Left ventricle myocardium inferior (tissue), 1 donor: ENCODE measurements around the gene NOL12. TPM values are rescaled to one million over a fixed set of nuclear protein-coding genes. Genes with fewer than 3 reads are reported as not detected.

Experiments used
- DNase-seq: peaks from one replicate; pipeline ENCODE4 v3.0.0-alpha.2; 2020
- H3K27ac ChIP-seq: fragments of 200-600 bp; replicated peaks from 2 replicates; pipeline ENCODE4 v1.8.0; 2021
- H3K27me3 ChIP-seq: fragments of 200-600 bp; 2 replicates; pipeline ENCODE4 v1.8.0; 2021; ENCODE audit warnings: low read depth
- H3K36me3 ChIP-seq: fragments of 200-600 bp; 2 replicates; pipeline ENCODE4 v1.8.0; 2021
- H3K4me1 ChIP-seq: fragments of 200-600 bp; 2 replicates; pipeline ENCODE4 v1.8.0; 2021
- H3K4me3 ChIP-seq: fragments of 200-600 bp; 2 replicates; pipeline ENCODE4 v1.8.0; 2021; ENCODE audit warnings: mild to moderate bottlenecking, moderate library complexity
- H3K9me3 ChIP-seq: fragments of 200-600 bp; replicated peaks from 2 replicates; pipeline ENCODE4 v1.8.0; 2021
- intact Hi-C: fragments of 100-400 bp; cut with micrococcal nuclease; formaldehyde crosslinking; loops from one replicate; pipeline ENCODE4 v1.11.0; 2022
- total RNA-seq: library from RNA; stranded (reverse); fragmentation: NEBNext Ultra II Directional; extraction: Animal tissue kit (Norgen Biotek cat#: 25700); gene quantifications from one replicate; pipeline ENCODE4 v1.2.1, GENCODE V29; 2021
- TF ChIP-seq, protein P1 (sequence below): fragments of 200-600 bp; IDR thresholded peaks from 2 replicates; pipeline ENCODE4 v1.8.0; 2021; ENCODE audit warnings: antibody characterized with exemption, mild to moderate bottlenecking, borderline replicate concordance
- donor health status: DM: no; HTN: yes; CAD: no; lungs with severe emphysema.

NOL12 gene
- total RNA-seq, 1 donor from 2014 or later = 12.8 TPM

DNA sequence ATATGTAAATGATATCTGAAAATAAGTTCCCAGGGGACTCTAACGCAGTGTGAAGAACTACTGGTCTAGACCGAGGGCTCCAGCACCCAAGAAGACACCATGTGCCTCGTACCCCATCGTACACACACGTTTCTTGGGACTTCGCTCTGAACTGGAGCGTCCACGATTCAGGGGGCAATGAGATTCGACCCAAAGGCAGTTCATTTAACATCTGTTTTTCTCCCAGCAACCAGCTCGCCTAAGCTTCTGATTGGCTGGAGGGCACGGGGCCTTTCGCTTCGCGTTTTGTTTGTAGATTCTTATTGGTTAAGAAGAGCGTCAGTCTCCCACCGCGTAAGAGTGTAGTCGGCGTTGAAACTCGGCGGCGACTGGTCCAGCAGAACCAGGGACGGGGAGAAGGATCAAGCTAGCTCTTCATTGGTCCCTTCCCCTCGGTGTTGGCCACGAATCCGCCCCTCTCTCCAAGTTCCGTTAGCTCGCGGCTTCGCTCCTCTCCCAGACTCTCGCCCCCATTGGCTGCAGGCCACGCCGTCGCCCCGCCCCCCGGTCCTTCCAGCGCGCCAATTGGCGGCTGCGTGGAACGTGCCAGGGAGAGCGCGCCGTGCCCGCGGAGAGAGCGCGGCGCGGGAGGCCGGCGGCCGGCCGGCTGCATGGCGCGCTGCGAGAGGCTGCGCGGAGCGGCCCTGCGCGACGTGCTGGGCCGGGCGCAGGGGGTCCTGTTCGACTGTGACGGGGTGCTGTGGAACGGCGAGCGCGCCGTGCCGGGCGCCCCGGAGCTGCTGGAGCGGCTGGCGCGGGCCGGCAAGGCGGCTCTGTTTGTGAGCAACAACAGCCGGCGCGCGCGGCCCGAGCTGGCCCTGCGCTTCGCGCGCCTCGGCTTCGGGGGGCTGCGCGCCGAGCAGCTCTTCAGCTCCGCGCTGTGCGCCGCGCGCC is 27.7 kb upstream of the NOL12 start, which contains the start of gene PDXP:
Gene PDXP, plus strand, starts transcription at position 591 of the 933 bp plus-strand sequence. Its CDS starts 60 bp downstream, at position 651.
- Histone ChIP-seq H3K27me3 (no peaks in the 10 kb centered on the region), H3K36me3 (no peaks in the 10 kb centered on the region), H3K27ac (peak within 1 kb of the TSS; percentile 86), H3K9me3 (no peaks in the 10 kb centered on the region), H3K4me1 (peaks cover 45% of the 10 kb centered on the region), H3K4me3 (peak within 1 kb of the TSS; percentile 74)
- intact Hi-C loops = no loop called here
- DNase-seq = peak; percentile 99
- TF ChIP-seq, protein P1, sequence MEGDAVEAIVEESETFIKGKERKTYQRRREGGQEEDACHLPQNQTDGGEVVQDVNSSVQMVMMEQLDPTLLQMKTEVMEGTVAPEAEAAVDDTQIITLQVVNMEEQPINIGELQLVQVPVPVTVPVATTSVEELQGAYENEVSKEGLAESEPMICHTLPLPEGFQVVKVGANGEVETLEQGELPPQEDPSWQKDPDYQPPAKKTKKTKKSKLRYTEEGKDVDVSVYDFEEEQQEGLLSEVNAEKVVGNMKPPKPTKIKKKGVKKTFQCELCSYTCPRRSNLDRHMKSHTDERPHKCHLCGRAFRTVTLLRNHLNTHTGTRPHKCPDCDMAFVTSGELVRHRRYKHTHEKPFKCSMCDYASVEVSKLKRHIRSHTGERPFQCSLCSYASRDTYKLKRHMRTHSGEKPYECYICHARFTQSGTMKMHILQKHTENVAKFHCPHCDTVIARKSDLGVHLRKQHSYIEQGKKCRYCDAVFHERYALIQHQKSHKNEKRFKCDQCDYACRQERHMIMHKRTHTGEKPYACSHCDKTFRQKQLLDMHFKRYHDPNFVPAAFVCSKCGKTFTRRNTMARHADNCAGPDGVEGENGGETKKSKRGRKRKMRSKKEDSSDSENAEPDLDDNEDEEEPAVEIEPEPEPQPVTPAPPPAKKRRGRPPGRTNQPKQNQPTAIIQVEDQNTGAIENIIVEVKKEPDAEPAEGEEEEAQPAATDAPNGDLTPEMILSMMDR = no peak

DNA sequence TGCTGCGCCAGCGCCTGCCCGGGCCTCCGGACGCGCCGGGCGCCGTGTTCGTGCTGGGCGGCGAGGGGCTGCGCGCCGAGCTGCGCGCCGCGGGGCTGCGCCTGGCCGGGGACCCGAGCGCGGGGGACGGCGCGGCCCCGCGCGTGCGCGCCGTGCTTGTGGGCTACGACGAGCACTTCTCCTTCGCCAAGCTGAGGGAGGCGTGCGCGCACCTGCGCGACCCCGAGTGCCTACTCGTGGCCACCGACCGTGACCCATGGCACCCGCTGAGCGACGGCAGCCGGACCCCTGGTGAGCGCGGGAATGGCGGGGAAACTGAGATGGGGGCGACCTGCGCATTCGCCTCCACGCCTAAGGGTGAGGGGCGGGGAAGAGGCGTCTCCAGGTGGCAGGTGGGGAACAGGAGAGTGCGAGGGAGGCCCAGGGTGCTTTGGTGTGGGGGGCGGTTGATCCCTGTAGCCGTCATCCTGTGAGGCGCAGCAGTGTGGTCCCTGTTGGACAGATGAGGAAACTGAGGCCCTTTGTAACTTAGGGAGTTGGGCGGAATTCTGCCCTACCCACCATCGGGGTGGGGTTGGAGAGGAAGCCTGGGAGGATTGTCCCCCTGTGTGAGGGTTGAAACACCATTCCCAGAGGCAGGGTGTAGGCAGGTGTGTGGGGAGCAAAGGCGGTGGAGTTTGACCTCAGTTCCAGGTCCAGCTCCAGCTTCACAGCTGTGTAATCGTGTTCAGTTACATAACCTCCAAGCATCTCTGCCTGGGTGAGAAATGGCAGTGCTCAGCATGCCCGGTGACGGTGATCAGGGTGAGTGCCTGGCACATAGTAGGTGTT is 26.9 kb upstream of the NOL12 start:
- Histone ChIP-seq H3K27ac (peak overlapping the region; percentile 86), H3K4me3 (peak overlapping the region; percentile 74), H3K36me3 (no peaks in the 10 kb centered on the region), H3K27me3 (no peaks in the 10 kb centered on the region), H3K9me3 (no peaks in the 10 kb centered on the region), H3K4me1 (peaks cover 45% of the 10 kb centered on the region)
- TF ChIP-seq, protein P1 = no peak
- intact Hi-C loops = no loop called here
- DNase-seq = no peak

DNA sequence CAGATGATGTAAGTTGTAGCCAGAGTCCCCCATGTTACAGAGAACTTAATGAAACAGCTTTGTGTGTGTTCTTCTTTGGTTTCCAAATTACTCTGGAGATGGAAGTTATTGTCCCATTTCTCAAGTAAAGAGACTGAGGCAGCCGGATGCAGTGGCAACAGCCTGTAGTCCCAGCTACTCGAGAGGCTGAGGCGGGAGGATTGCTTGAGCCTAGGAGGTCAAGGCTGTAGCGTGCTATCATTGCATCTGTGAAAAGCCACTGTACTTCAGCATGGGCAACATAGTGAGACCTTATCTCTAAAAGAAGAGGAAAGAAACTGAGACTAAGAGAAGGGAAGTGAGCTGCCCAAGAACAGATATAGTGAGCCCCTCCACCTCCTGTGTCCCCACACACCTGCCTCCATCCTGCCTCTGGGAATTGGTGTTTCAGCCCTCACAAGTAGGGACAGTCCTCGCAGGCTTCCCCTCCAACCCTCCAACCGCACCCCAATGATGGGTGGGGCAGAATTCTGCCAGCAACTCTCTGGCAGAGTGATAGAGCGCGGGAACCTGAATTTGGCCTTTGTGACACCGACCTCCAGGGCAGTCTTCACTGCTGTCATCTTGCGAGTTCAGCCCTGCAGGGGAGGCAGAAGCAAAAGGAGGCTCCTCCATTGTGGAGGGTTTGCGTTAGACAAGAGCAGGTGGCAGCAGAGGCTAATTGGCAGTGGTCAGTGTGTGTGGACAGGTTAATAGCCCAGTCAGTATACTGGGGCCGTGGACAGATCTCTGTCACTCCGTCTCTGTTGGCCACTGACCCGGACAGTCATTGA is 26.0 kb upstream of the NOL12 start:
- Histone ChIP-seq H3K27ac (peak overlapping the region; percentile 86), H3K9me3 (no peaks in the 10 kb centered on the region), H3K4me3 (peak overlapping the region; percentile 74), H3K4me1 (peaks cover 50% of the 10 kb centered on the region), H3K27me3 (no peaks in the 10 kb centered on the region), H3K36me3 (peaks cover under 1% of the 10 kb centered on the region)
- TF ChIP-seq, protein P1 = no peak
- intact Hi-C loops = no loop called here
- DNase-seq = no peak

DNA sequence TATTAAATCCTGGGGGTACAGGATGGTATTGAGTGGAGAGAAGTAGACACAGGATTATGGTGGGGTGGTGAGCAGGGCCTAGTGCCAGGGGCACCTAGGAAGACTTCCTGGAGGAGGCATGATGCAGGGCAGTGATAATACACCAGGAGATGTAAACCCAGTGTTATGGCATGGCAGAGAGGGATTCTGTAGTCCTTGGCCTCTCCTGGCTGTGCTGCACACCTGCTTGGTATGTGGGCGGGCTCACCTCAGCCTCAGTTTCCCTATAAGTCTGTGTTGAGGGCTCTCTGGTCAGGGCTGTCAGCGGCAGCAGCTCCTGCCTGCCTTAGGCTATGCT is 25.5 kb upstream of the NOL12 start:
- H3K27me3 ChIP-seq = no peaks in the 10 kb centered on the region
- intact Hi-C loops = no loop called here
- H3K36me3 ChIP-seq = peaks cover 6% of the 10 kb centered on the region
- peak overlapping the region; percentile 79 for H3K27ac ChIP-seq
- H3K4me3 ChIP-seq = peak overlapping the region; percentile 6
- DNase-seq = no peak
- TF ChIP-seq, protein P1 = no peak
- H3K4me1 ChIP-seq = peaks cover 55% of the 10 kb centered on the region
- H3K9me3 ChIP-seq = no peaks in the 10 kb centered on the region
